Neural progenitor cell (in vitro differentiated cells): ENCODE data around the gene KRT79.

Source experiments
- CTCF ChIP-seq: fragments of 200-600 bp; sonication (generic); IDR thresholded peaks from 2 replicates; pipeline ENCODE4 v1.5.1; 2017; ENCODE audit warnings: antibody characterized with exemption, mild to moderate bottlenecking
- EZH2phosphoT487 ChIP-seq: fragments of 200-600 bp; sonication (generic); IDR thresholded peaks from 2 replicates; pipeline ENCODE4 v1.6.1; 2017; ENCODE audit warnings: antibody characterized with exemption

DNA sequence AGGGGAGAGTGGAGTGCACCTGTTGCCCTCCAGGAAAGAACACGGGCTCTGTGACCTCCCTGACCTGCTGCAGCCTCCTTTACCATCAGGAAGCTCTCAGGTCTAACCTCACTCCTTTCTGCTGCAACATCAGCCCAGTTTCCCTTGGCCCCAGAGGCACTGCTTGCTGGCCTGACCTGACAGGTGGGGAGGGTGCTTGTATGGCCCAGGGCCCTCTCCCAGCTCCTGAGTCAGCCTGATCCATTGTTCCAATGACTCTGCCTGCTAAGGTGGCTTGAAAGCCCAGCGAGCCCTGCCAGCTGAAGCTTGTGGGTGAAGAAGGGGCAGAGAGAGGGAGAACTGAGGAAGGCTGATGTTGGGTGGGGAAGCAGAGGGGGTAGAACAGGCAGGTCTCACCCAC lies 27.9 kb upstream of the KRT79 start:
- TF ChIP-seq EZH2phosphoT487 (no peak), CTCF (no peak)
